Left forelimb (tissue), 1 donor: ENCODE data around the gene ESAM.
"Not testable (repeated sequence)": the region's sequence is repeated elsewhere in the genome, so short reads cannot be mapped to it uniquely, and the experiment has no call there.

Source experiments
- DNase-seq: peaks from one replicate; pipeline ENCODE4 v3.0.0-alpha.2; 2018; ENCODE audit warnings: low spot score

Gene ESAM

GRCh38 chr11:124776865-124777645 is 15.0 kb upstream of the ESAM start:
- DNase-seq, result no peak

- DNase-seq, result not testable (repeated sequence)
Observed at GRCh38 chr11:124770959-124771358, 8.9 kb upstream of the ESAM start.

- no peak for DNase-seq
Observed at GRCh38 chr11:124769806-124770774, 8.0 kb upstream of the ESAM start.

GRCh38 chr11:124768914-124769313 is 6.8 kb upstream of the ESAM start:
- DNase-seq, result no peak

GRCh38 chr11:124766156-124766555 is 4.1 kb upstream of the ESAM start:
- DNase-seq, result no peak

- peak; percentile 90 for DNase-seq
Observed at GRCh38 chr11:124763156-124763947, 1.3 kb upstream of the ESAM start.

- DNase-seq, result no peak
Observed at GRCh38 chr11:124762624-124763155, 600 bp upstream of the ESAM start.

GRCh38 chr11:124761301-124762104 is 587 bp downstream of the ESAM start:
- no peak for DNase-seq

GRCh38 chr11:124760806-124761205 is 1.3 kb downstream of the ESAM start:
- DNase-seq, result no peak

- DNase-seq, result no peak
Observed at GRCh38 chr11:124760205-124760652, 1.9 kb downstream of the ESAM start.

GRCh38 chr11:124759266-124760204 is 2.6 kb downstream of the ESAM start:
- DNase-seq, result no peak

GRCh38 chr11:124758355-124759265 is 3.5 kb downstream of the ESAM start:
- no peak for DNase-seq

- DNase-seq, result no peak
Observed at GRCh38 chr11:124757320-124757719, 4.8 kb downstream of the ESAM start.

- no peak for DNase-seq
Observed at GRCh38 chr11:124756753-124757227, 5.3 kb downstream of the ESAM start.

- DNase-seq, result no peak
Observed at GRCh38 chr11:124756033-124756752, 5.9 kb downstream of the ESAM start.

GRCh38 chr11:124754710-124755109 is 7.4 kb downstream of the ESAM start:
- no peak for DNase-seq

- DNase-seq, result no peak
Observed at GRCh38 chr11:124754309-124754708, 7.8 kb downstream of the ESAM start.

GRCh38 chr11:124753624-124754023 is 8.5 kb downstream of the ESAM start:
- DNase-seq, result no peak
